Progenitor cell of endocrine pancreas (in vitro differentiated cells): ENCODE data around the gene ADAM33. TPM values are rescaled to one million over a fixed set of nuclear protein-coding genes. Genes with fewer than 3 reads are reported as not detected.

ENCODE experiments used
- DNase-seq: peaks from one replicate; pipeline ENCODE4 v3.0.0; 2021; ENCODE audit warnings: low spot score; ENCODE audit not compliant: unreplicated experiment
- H3K27ac Mint-ChIP-seq: 2 replicates; pipeline ENCODE4 v1.8.0; 2021; ENCODE audit warnings: mild to moderate bottlenecking, moderate library complexity, mixed read lengths
- H3K27me3 Mint-ChIP-seq: 2 replicates; pipeline ENCODE4 v1.8.0; 2021; ENCODE audit warnings: mixed read lengths
- H3K36me3 Mint-ChIP-seq: 2 replicates; pipeline ENCODE4 v1.8.0; 2022; ENCODE audit warnings: mixed read lengths; ENCODE audit not compliant: insufficient read depth
- H3K4me1 Mint-ChIP-seq: 2 replicates; pipeline ENCODE4 v1.8.0; 2021; ENCODE audit warnings: low read depth, mixed read lengths
- H3K4me3 Mint-ChIP-seq: 2 replicates; pipeline ENCODE4 v1.8.0; 2021; ENCODE audit warnings: low read depth, mild to moderate bottlenecking, moderate library complexity, mixed read lengths
- H3K9me3 Mint-ChIP-seq: 2 replicates; pipeline ENCODE4 v1.8.0; 2021; ENCODE audit warnings: low read depth, mixed read lengths
- total RNA-seq: library from RNA; stranded (reverse); gene quantifications from 2 replicates; pipeline ENCODE4 v1.2.1, GENCODE V29; 2021
- TF ChIP-seq, protein P1 (sequence below): fragments of 200-600 bp; sonication (generic); IDR thresholded peaks from one replicate; pipeline ENCODE4 v1.5.0; 2021; ENCODE audit warnings: antibody characterized with exemption, mild to moderate bottlenecking; ENCODE audit not compliant: unreplicated experiment

Gene ADAM33
- total RNA-seq, 1 donor from 2014 or later, result 0.67 TPM

GRCh38 chr20:3686421-3686820, 4.6 kb upstream of the ADAM33 start:
- DNase-seq, result no peak
- H3K36me3 Mint-ChIP-seq, result no peaks in the 10 kb centered on the region
- peaks cover 56% of the 10 kb centered on the region for H3K27me3 Mint-ChIP-seq
- H3K27ac Mint-ChIP-seq, result no peak overlapping the region
- H3K9me3 Mint-ChIP-seq, result no peaks in the 10 kb centered on the region
- H3K4me1 Mint-ChIP-seq, result no peaks in the 10 kb centered on the region
- TF ChIP-seq, protein P1, sequence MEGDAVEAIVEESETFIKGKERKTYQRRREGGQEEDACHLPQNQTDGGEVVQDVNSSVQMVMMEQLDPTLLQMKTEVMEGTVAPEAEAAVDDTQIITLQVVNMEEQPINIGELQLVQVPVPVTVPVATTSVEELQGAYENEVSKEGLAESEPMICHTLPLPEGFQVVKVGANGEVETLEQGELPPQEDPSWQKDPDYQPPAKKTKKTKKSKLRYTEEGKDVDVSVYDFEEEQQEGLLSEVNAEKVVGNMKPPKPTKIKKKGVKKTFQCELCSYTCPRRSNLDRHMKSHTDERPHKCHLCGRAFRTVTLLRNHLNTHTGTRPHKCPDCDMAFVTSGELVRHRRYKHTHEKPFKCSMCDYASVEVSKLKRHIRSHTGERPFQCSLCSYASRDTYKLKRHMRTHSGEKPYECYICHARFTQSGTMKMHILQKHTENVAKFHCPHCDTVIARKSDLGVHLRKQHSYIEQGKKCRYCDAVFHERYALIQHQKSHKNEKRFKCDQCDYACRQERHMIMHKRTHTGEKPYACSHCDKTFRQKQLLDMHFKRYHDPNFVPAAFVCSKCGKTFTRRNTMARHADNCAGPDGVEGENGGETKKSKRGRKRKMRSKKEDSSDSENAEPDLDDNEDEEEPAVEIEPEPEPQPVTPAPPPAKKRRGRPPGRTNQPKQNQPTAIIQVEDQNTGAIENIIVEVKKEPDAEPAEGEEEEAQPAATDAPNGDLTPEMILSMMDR, result no peak
- no peak overlapping the region for H3K4me3 Mint-ChIP-seq

- Mint-ChIP-seq H3K4me1 (peaks cover 4% of the 10 kb centered on the region), H3K27ac (no peak overlapping the region), H3K36me3 (no peaks in the 10 kb centered on the region), H3K27me3 (peaks cover 65% of the 10 kb centered on the region), H3K4me3 (no peak overlapping the region), H3K9me3 (no peaks in the 10 kb centered on the region)
- no peak for DNase-seq
- TF ChIP-seq, protein P1, result no peak
These were observed 3.5 kb upstream of the ADAM33 start for GRCh38 chr20:3685341-3685740.

DNA sequence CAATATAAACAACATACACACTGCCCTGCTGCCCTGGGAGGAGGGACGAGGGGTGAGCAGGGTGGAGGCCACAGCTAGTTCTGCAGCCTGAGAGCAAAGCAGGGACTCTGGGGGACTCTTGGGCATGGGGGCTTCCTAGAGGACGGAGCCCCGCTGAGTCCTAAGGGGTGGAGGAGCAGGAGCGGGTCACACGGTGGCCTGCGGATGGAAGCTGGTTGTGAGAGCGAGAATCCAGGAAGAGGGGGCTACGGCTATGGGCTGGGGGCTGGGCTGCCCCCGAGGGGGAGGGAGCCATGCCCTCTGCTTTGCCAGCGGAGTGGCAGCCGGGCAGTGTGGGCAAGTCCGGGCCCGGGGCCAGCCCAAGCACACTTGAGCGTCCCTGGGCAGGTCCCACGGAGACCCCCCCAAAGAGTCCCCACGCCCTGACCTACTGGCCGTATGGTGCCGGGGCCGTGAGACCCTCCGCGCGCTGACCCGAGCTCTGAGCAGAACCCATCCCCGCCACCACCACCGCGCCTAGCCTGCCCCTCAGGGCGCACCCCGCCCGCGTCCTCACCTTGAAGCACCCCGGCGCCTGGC, 369 bp downstream of the ADAM33 start:
- no peaks in the 10 kb centered on the region for H3K36me3 Mint-ChIP-seq
- H3K27ac Mint-ChIP-seq, result no peak overlapping the region
- TF ChIP-seq, protein P1, result no peak
- no peak for DNase-seq
- peaks cover 4% of the 10 kb centered on the region for H3K4me1 Mint-ChIP-seq
- H3K27me3 Mint-ChIP-seq, result peaks cover 75% of the 10 kb centered on the region
- H3K9me3 Mint-ChIP-seq, result no peaks in the 10 kb centered on the region
- H3K4me3 Mint-ChIP-seq, result peak overlapping the region; percentile 37

- H3K4me3 Mint-ChIP-seq, result no peak overlapping the region
- H3K36me3 Mint-ChIP-seq, result no peaks in the 10 kb centered on the region
- peaks cover 4% of the 10 kb centered on the region for H3K4me1 Mint-ChIP-seq
- DNase-seq, result no peak
- TF ChIP-seq, protein P1, result no peak
- no peaks in the 10 kb centered on the region for H3K9me3 Mint-ChIP-seq
- peaks cover 75% of the 10 kb centered on the region for H3K27me3 Mint-ChIP-seq
- no peak overlapping the region for H3K27ac Mint-ChIP-seq
These were observed 984 bp downstream of the ADAM33 start for GRCh38 chr20:3680701-3681351.

GRCh38 chr20:3679749-3680700, 1.8 kb downstream of the ADAM33 start:
- H3K9me3 Mint-ChIP-seq, result no peaks in the 10 kb centered on the region
- peaks cover 75% of the 10 kb centered on the region for H3K27me3 Mint-ChIP-seq
- H3K4me1 Mint-ChIP-seq, result peaks cover 5% of the 10 kb centered on the region
- TF ChIP-seq, protein P1, result no peak
- H3K4me3 Mint-ChIP-seq, result no peak overlapping the region
- DNase-seq, result no peak
- H3K27ac Mint-ChIP-seq, result no peak overlapping the region
- no peaks in the 10 kb centered on the region for H3K36me3 Mint-ChIP-seq
